ENCODE measurements around the gene MAP3K3. TPM values are rescaled to one million over a fixed set of nuclear protein-coding genes. Genes with fewer than 3 reads are reported as not detected.

Gene MAP3K3
- total RNA-seq, 1 donor = 51.0 TPM

DNA sequence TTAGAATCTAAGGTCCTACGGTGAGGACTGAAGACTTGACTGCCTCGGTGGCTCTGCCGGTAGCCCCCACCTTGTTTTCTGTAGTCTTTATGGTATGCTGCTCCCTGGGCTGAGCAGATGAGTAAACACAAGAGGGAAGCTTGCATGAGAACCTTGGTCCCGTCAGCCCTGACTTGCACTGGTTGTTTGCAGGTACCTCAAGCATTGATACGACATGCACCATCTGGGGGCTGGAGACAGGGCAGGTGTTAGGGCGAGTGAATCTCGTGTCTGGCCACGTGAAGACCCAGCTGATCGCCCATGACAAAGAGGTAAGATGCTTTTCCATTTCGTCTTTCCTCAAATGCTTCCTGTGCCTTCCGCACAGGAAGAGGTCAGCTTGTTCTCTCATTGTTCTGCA lies 42.6 kb upstream of the MAP3K3 start:
- peaks cover 32% of the 10 kb centered on the region for H3K36me3 ChIP-seq (ENCODE audit: insufficient read depth, low read length)
- no peaks in the 10 kb centered on the region for H3K4me1 ChIP-seq (ENCODE audit: insufficient read depth, low read length)
- no peak for DNase-seq (ENCODE audit: insufficient read length, low spot score, missing footprints)
- no peaks in the 10 kb centered on the region for H3K27me3 ChIP-seq (ENCODE audit: insufficient read depth, low read length)
- no peak overlapping the region for H3K27ac ChIP-seq (ENCODE audit: low read depth, low read length)
- TF ChIP-seq, protein P1, sequence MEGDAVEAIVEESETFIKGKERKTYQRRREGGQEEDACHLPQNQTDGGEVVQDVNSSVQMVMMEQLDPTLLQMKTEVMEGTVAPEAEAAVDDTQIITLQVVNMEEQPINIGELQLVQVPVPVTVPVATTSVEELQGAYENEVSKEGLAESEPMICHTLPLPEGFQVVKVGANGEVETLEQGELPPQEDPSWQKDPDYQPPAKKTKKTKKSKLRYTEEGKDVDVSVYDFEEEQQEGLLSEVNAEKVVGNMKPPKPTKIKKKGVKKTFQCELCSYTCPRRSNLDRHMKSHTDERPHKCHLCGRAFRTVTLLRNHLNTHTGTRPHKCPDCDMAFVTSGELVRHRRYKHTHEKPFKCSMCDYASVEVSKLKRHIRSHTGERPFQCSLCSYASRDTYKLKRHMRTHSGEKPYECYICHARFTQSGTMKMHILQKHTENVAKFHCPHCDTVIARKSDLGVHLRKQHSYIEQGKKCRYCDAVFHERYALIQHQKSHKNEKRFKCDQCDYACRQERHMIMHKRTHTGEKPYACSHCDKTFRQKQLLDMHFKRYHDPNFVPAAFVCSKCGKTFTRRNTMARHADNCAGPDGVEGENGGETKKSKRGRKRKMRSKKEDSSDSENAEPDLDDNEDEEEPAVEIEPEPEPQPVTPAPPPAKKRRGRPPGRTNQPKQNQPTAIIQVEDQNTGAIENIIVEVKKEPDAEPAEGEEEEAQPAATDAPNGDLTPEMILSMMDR (IDR thresholded peaks at IDR 0.05; ENCODE audit: extremely low read depth, low read depth, low read length) = no peak
- no peak overlapping the region for H2AFZ ChIP-seq (ENCODE audit: low read length)
- H3K4me3 ChIP-seq (ENCODE audit: insufficient read depth, low read length) = no peak overlapping the region
- no peaks in the 10 kb centered on the region for H3K9me3 ChIP-seq (ENCODE audit: low read depth, low read length)
- H4K20me1 ChIP-seq (ENCODE audit: insufficient read depth, low read length) = peaks cover 31% of the 10 kb centered on the region
- H3K4me2 ChIP-seq (ENCODE audit: insufficient read depth, low read length) = no peak overlapping the region
- H3K79me2 ChIP-seq (ENCODE audit: insufficient read depth, low read length) = peaks cover 68% of the 10 kb centered on the region

DNA sequence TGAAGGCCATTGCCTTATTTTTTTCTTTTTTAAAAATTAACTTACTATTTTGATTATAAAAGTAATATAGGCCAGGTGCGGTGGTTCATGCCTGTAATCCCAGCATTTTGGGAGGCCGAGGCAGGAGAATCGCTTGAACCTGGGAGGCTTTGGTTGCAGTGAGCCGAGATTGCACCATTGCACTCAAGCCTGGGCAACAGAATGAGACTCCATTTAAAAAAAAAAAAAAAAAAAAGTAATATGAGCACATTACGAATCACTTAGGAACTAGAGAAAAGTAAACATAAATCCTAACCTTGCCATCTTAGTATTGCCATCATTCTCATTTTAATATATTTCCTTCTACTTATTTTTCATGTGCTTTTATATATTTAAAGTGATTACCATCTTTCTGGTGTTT lies 34.4 kb upstream of the MAP3K3 start:
- H3K36me3 ChIP-seq (ENCODE audit: insufficient read depth, low read length) = peaks cover 65% of the 10 kb centered on the region
- no peak overlapping the region for H3K4me2 ChIP-seq (ENCODE audit: insufficient read depth, low read length)
- no peaks in the 10 kb centered on the region for H3K27me3 ChIP-seq (ENCODE audit: insufficient read depth, low read length)
- H3K27ac ChIP-seq (ENCODE audit: low read depth, low read length) = no peak overlapping the region
- TF ChIP-seq, protein P1 (IDR thresholded peaks at IDR 0.05; ENCODE audit: extremely low read depth, low read depth, low read length) = no peak
- H3K4me1 ChIP-seq (ENCODE audit: insufficient read depth, low read length) = no peaks in the 10 kb centered on the region
- H3K9me3 ChIP-seq (ENCODE audit: low read depth, low read length) = no peaks in the 10 kb centered on the region
- H3K79me2 ChIP-seq (ENCODE audit: insufficient read depth, low read length) = peaks cover 6% of the 10 kb centered on the region
- no peak for DNase-seq (ENCODE audit: insufficient read length, low spot score, missing footprints)
- H2AFZ ChIP-seq (ENCODE audit: low read length) = no peak overlapping the region
- H3K4me3 ChIP-seq (ENCODE audit: insufficient read depth, low read length) = no peak overlapping the region
- H4K20me1 ChIP-seq (ENCODE audit: insufficient read depth, low read length) = peaks cover 13% of the 10 kb centered on the region

DNA sequence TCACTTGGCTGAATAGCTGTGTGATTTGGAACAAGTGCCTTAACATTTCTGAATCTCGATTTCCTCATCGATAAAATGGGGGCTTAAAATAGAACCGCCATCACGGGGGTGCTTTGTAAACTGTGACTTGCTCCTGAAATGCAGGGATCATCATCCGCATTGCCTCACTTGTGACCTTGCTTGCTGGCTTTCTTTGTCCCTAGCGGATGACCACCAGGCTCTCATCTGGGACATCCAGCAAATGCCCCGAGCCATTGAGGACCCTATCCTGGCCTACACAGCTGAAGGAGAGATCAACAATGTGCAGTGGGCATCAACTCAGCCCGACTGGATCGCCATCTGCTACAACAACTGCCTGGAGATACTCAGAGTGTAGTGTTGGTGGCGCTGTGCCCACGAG lies 33.4 kb upstream of the MAP3K3 start:
- peaks cover 4% of the 10 kb centered on the region for H3K79me2 ChIP-seq (ENCODE audit: insufficient read depth, low read length)
- DNase-seq (ENCODE audit: insufficient read length, low spot score, missing footprints) = no peak
- no peak overlapping the region for H3K27ac ChIP-seq (ENCODE audit: low read depth, low read length)
- H3K4me1 ChIP-seq (ENCODE audit: insufficient read depth, low read length) = no peaks in the 10 kb centered on the region
- no peak overlapping the region for H3K4me3 ChIP-seq (ENCODE audit: insufficient read depth, low read length)
- no peak overlapping the region for H3K4me2 ChIP-seq (ENCODE audit: insufficient read depth, low read length)
- H3K36me3 ChIP-seq (ENCODE audit: insufficient read depth, low read length) = peaks cover 61% of the 10 kb centered on the region
- peaks cover 5% of the 10 kb centered on the region for H4K20me1 ChIP-seq (ENCODE audit: insufficient read depth, low read length)
- TF ChIP-seq, protein P1 (IDR thresholded peaks at IDR 0.05; ENCODE audit: extremely low read depth, low read depth, low read length) = no peak
- no peaks in the 10 kb centered on the region for H3K9me3 ChIP-seq (ENCODE audit: low read depth, low read length)
- H2AFZ ChIP-seq (ENCODE audit: low read length) = no peak overlapping the region
- no peaks in the 10 kb centered on the region for H3K27me3 ChIP-seq (ENCODE audit: insufficient read depth, low read length)

DNA sequence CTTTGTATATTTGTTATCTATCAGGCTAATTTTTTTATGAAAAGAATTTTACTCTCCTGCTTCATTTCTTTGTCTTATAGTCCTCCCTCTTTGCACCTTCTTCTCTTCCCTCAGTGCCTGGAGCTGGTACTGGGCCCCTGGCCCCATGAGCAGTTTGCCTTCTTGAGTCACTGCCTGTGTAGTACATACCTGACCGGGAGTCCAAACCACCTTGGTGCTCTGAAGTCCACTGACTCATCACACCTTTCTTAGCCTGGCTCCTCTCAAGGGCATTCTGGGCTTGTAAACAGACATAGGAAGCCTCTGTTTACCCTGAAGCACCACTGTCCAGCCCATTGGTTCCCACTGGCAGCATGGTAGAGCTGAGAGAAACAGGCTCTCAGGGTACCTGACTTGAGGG lies 32.6 kb upstream of the MAP3K3 start:
- TF ChIP-seq, protein P1 (IDR thresholded peaks at IDR 0.05; ENCODE audit: extremely low read depth, low read depth, low read length) = no peak
- no peaks in the 10 kb centered on the region for H3K4me1 ChIP-seq (ENCODE audit: insufficient read depth, low read length)
- H2AFZ ChIP-seq (ENCODE audit: low read length) = no peak overlapping the region
- H3K4me2 ChIP-seq (ENCODE audit: insufficient read depth, low read length) = no peak overlapping the region
- no peaks in the 10 kb centered on the region for H3K27me3 ChIP-seq (ENCODE audit: insufficient read depth, low read length)
- no peak for DNase-seq (ENCODE audit: insufficient read length, low spot score, missing footprints)
- no peak overlapping the region for H3K27ac ChIP-seq (ENCODE audit: low read depth, low read length)
- peaks cover 4% of the 10 kb centered on the region for H3K79me2 ChIP-seq (ENCODE audit: insufficient read depth, low read length)
- peaks cover 5% of the 10 kb centered on the region for H4K20me1 ChIP-seq (ENCODE audit: insufficient read depth, low read length)
- no peak overlapping the region for H3K4me3 ChIP-seq (ENCODE audit: insufficient read depth, low read length)
- no peaks in the 10 kb centered on the region for H3K9me3 ChIP-seq (ENCODE audit: low read depth, low read length)
- peaks cover 59% of the 10 kb centered on the region for H3K36me3 ChIP-seq (ENCODE audit: insufficient read depth, low read length)
